ENCODE measurements around the gene CPZ.

GRCh38 chr4:8665406-8666360 lies 73.1 kb downstream of the CPZ start:
- TF ChIP-seq CTCF (IDR thresholded peaks at IDR 0.05) (no peak), POLR2A (IDR thresholded peaks at IDR 0.05) (no peak)

Measured in Peyer's patch (tissue), 4 donors.